ENCODE results near the gene COL6A5.

- no peak for TF ChIP-seq EZH2phosphoT487 (conservative IDR thresholded peaks at IDR 0.05; ENCODE audit: low read length)
- TF ChIP-seq, protein P1, sequence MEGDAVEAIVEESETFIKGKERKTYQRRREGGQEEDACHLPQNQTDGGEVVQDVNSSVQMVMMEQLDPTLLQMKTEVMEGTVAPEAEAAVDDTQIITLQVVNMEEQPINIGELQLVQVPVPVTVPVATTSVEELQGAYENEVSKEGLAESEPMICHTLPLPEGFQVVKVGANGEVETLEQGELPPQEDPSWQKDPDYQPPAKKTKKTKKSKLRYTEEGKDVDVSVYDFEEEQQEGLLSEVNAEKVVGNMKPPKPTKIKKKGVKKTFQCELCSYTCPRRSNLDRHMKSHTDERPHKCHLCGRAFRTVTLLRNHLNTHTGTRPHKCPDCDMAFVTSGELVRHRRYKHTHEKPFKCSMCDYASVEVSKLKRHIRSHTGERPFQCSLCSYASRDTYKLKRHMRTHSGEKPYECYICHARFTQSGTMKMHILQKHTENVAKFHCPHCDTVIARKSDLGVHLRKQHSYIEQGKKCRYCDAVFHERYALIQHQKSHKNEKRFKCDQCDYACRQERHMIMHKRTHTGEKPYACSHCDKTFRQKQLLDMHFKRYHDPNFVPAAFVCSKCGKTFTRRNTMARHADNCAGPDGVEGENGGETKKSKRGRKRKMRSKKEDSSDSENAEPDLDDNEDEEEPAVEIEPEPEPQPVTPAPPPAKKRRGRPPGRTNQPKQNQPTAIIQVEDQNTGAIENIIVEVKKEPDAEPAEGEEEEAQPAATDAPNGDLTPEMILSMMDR (IDR thresholded peaks at IDR 0.05; ENCODE audit: insufficient read depth, low read length, poor library complexity, severe bottlenecking), result no peak
Observed at GRCh38 chr3:130533247-130533646, 187.8 kb downstream of the COL6A5 start.
